SK-N-MC (cell line): ENCODE data around the gene WASHC4.

Source experiments
- EZH2 ChIP-seq: fragments of 200-600 bp; sonication (generic); IDR thresholded peaks from one replicate; pipeline ENCODE4 v1.6.1; 2017; ENCODE audit warnings: antibody characterized with exemption
- POLR2AphosphoS5 ChIP-seq: IDR thresholded peaks from 2 replicates; pipeline ENCODE4 v1.6.1; 2012; ENCODE audit warnings: mild to moderate bottlenecking, low read depth, low read length, borderline replicate concordance

GRCh38 chr12:105120551-105120950 is 13.0 kb downstream of the WASHC4 start:
- TF ChIP-seq POLR2AphosphoS5 (no peak), EZH2 (no peak)
